Effector memory CD4-positive, alpha-beta T cell (primary cell): ENCODE measurements around the gene ZNF335.

ENCODE experiments used
- DNase-seq, 3 donors: peaks; one replicate each; pipeline ENCODE4 v3.0.0-alpha.2; 2020
- H3K27ac ChIP-seq: 2 replicates; pipeline ENCODE4 v1.7.0; 2013; ENCODE audit warnings: mild to moderate bottlenecking, low read length, moderate library complexity; ENCODE audit not compliant: insufficient read depth, poor library complexity, severe bottlenecking
- H3K27me3 ChIP-seq: replicated peaks from 2 replicates; pipeline ENCODE4 v1.7.0; 2013; ENCODE audit warnings: mild to moderate bottlenecking, low read length; ENCODE audit not compliant: insufficient read depth, control insufficient read depth, poor library complexity, severe bottlenecking
- H3K36me3 ChIP-seq: 2 replicates; pipeline ENCODE4 v1.7.0; 2013; ENCODE audit warnings: mild to moderate bottlenecking, low read length, moderate library complexity; ENCODE audit not compliant: control insufficient read depth, insufficient read depth
- H3K4me1 ChIP-seq: 2 replicates; pipeline ENCODE4 v1.7.0; 2013; ENCODE audit warnings: low read length, mild to moderate bottlenecking; ENCODE audit not compliant: control insufficient read depth, insufficient read depth, poor library complexity, severe bottlenecking
- H3K4me3 ChIP-seq: 2 replicates; pipeline ENCODE4 v1.7.0; 2013; ENCODE audit warnings: low read length, low read depth, mild to moderate bottlenecking; ENCODE audit not compliant: insufficient read depth, poor library complexity, severe bottlenecking
- H3K9me3 ChIP-seq: 2 replicates; pipeline ENCODE4 v1.7.0; 2013; ENCODE audit warnings: mild to moderate bottlenecking, low read length, moderate library complexity; ENCODE audit not compliant: control insufficient read depth

Gene ZNF335

GRCh38 chr20:45945678-45946148 lies 26.3 kb downstream of the ZNF335 start:
- peaks cover 95% of the 10 kb centered on the region for H3K36me3 ChIP-seq
- DNase-seq = no peak
- no peaks in the 10 kb centered on the region for H3K9me3 ChIP-seq
- H3K4me3 ChIP-seq = no peak overlapping the region
- no peaks in the 10 kb centered on the region for H3K4me1 ChIP-seq
- no peaks in the 10 kb centered on the region for H3K27me3 ChIP-seq
- no peak overlapping the region for H3K27ac ChIP-seq

GRCh38 chr20:45944965-45945677 lies 26.9 kb downstream of the ZNF335 start:
- Histone ChIP-seq H3K4me1 (no peaks in the 10 kb centered on the region), H3K27me3 (no peaks in the 10 kb centered on the region), H3K27ac (no peak overlapping the region), H3K9me3 (no peaks in the 10 kb centered on the region), H3K4me3 (no peak overlapping the region), H3K36me3 (peaks cover 95% of the 10 kb centered on the region)
- no peak for DNase-seq

GRCh38 chr20:45944151-45944964 lies 27.6 kb downstream of the ZNF335 start:
- no peak overlapping the region for H3K4me3 ChIP-seq
- H3K27me3 ChIP-seq = no peaks in the 10 kb centered on the region
- no peaks in the 10 kb centered on the region for H3K4me1 ChIP-seq
- no peak overlapping the region for H3K27ac ChIP-seq
- H3K36me3 ChIP-seq = peaks cover 95% of the 10 kb centered on the region
- DNase-seq = no peak
- H3K9me3 ChIP-seq = no peaks in the 10 kb centered on the region

GRCh38 chr20:45943613-45944012 lies 28.4 kb downstream of the ZNF335 start:
- H3K4me3 ChIP-seq = no peak overlapping the region
- H3K9me3 ChIP-seq = no peaks in the 10 kb centered on the region
- H3K27me3 ChIP-seq = no peaks in the 10 kb centered on the region
- no peak for DNase-seq
- H3K27ac ChIP-seq = no peak overlapping the region
- peaks cover 96% of the 10 kb centered on the region for H3K36me3 ChIP-seq
- H3K4me1 ChIP-seq = no peaks in the 10 kb centered on the region

GRCh38 chr20:45940469-45940868 lies 31.5 kb downstream of the ZNF335 start:
- peaks cover 83% of the 10 kb centered on the region for H3K36me3 ChIP-seq
- H3K4me1 ChIP-seq = peaks cover 13% of the 10 kb centered on the region

GRCh38 chr20:45940053-45940452 lies 31.9 kb downstream of the ZNF335 start:
- H3K4me3 ChIP-seq = no peak overlapping the region
- H3K27ac ChIP-seq = no peak overlapping the region
- no peak for DNase-seq
- H3K4me1 ChIP-seq = peaks cover 13% of the 10 kb centered on the region
- H3K9me3 ChIP-seq = no peaks in the 10 kb centered on the region
- no peaks in the 10 kb centered on the region for H3K27me3 ChIP-seq
- H3K36me3 ChIP-seq = peaks cover 79% of the 10 kb centered on the region

More at GRCh38 chr20:45940469-45940868, 31.5 kb downstream of the ZNF335 start:
- Histone ChIP-seq H3K27ac (no peak overlapping the region), H3K4me3 (no peak overlapping the region), H3K27me3 (no peaks in the 10 kb centered on the region), H3K9me3 (no peaks in the 10 kb centered on the region)
- DNase-seq = no peak

- Histone ChIP-seq H3K27me3 (no peaks in the 10 kb centered on the region), H3K4me3 (no peak overlapping the region), H3K9me3 (no peaks in the 10 kb centered on the region), H3K27ac (peak overlapping the region; percentile 27), H3K4me1 (peaks cover 13% of the 10 kb centered on the region), H3K36me3 (peaks cover 67% of the 10 kb centered on the region)
- no peak for DNase-seq
Measured at GRCh38 chr20:45938727-45939438, 33.1 kb downstream of the ZNF335 start.

GRCh38 chr20:45937765-45938164 lies 34.2 kb downstream of the ZNF335 start:
- H3K27me3 ChIP-seq = no peaks in the 10 kb centered on the region
- peak overlapping the region; percentile 27 for H3K27ac ChIP-seq
- H3K4me3 ChIP-seq = no peak overlapping the region
- peaks cover 56% of the 10 kb centered on the region for H3K36me3 ChIP-seq
- H3K9me3 ChIP-seq = no peaks in the 10 kb centered on the region
- peaks cover 20% of the 10 kb centered on the region for H3K4me1 ChIP-seq
- DNase-seq = no peak

GRCh38 chr20:45935416-45936046 lies 36.5 kb downstream of the ZNF335 start:
- Histone ChIP-seq H3K27ac (peak overlapping the region; percentile 98), H3K4me1 (peaks cover 20% of the 10 kb centered on the region), H3K4me3 (peak overlapping the region; percentile 95), H3K9me3 (no peaks in the 10 kb centered on the region), H3K36me3 (peaks cover 38% of the 10 kb centered on the region), H3K27me3 (no peaks in the 10 kb centered on the region)
- no peak for DNase-seq
